Upper lobe of left lung (tissue), 6 donors: ENCODE results near the gene DDIAS. TPM values are rescaled to one million over a fixed set of nuclear protein-coding genes. Genes with fewer than 3 reads are reported as not detected.

Source experiments
- ATAC-seq, 2 donors: fragments of 200-7000 bp; cut with Tn5 transposase; one replicate each; pipeline ENCODE4 v1.9.1; 2022; ENCODE audit warnings: mild to moderate bottlenecking in 2 of 2, moderate library complexity in 2 of 2; ENCODE audit not compliant: low FRiP score in 2 of 2
- DNase-seq, 2 donors: peaks; one replicate each; pipeline ENCODE4 v3.0.0-alpha.2; 2019 to 2020
- H3K27ac ChIP-seq, 4 donors: fragments of 200-600 bp; sonication (generic); one replicate each; pipeline ENCODE4 v1.5.1; 2016 to 2019
- H3K27me3 ChIP-seq, 4 donors: fragments of 200-600 bp; sonication (generic); one replicate each; pipeline ENCODE4 v1.5.1; 2017 to 2019
- H3K36me3 ChIP-seq, 4 donors: fragments of 200-600 bp; sonication (generic); one replicate each; pipeline ENCODE4 v1.5.1; 2016 to 2019
- H3K4me1 ChIP-seq, 4 donors: fragments of 200-600 bp; sonication (generic); one replicate each; pipeline ENCODE4 v1.5.1; 2018 to 2019
- H3K4me3 ChIP-seq, 4 donors: fragments of 200-600 bp; sonication (generic); one replicate each; pipeline ENCODE4 v1.5.1; 2017 to 2019; ENCODE audit warnings: mild to moderate bottlenecking in 2 of 4, moderate library complexity in 1 of 4
- H3K9me3 ChIP-seq, 4 donors: fragments of 200-600 bp; sonication (generic); one replicate each; pipeline ENCODE4 v1.5.1; 2018 to 2019
- CTCF ChIP-seq, 6 experiments: fragments of 450-650 bp in 4 of 6; fragments of 200-600 bp in 2 of 6; sonication (generic) in 2 of 6; IDR thresholded peaks; one replicate each; pipeline ENCODE4 v1.5.1; 2016 to 2019; ENCODE audit warnings: antibody characterized with exemption in 6 of 6
- EP300 ChIP-seq, 4 donors: sonication (generic); formaldehyde crosslinking; IDR thresholded peaks; one replicate each; pipeline ENCODE4 v1.5.1; 2017; ENCODE audit warnings: antibody characterized with exemption in 4 of 4, control low read depth in 2 of 4
- POLR2A ChIP-seq, 4 donors: fragments of 450-650 bp; IDR thresholded peaks; one replicate each; pipeline ENCODE4 v1.5.1; 2016 to 2017; ENCODE audit warnings: antibody characterized with exemption in 4 of 4, mild to moderate bottlenecking in 2 of 4
- POLR2AphosphoS5 ChIP-seq, 2 donors: sonication (generic); formaldehyde crosslinking; IDR thresholded peaks; one replicate each; pipeline ENCODE4 v1.5.1; 2017; ENCODE audit warnings: antibody characterized with exemption in 2 of 2
- WGBS, 2 donors: methylation state at CpG; one replicate each; pipeline ENCODE4 v1.1.5; 2017 to 2018; 5-methylcytosine and 5-hydroxymethylcytosine counted together
- total RNA-seq, 6 donors: library from RNA; depleted of rRNA in 4 of 6; stranded (reverse); fragments of >200 nt in 4 of 6; gene quantifications; one replicate each; pipeline versions ENCODE4 v1.1.0 to v1.2.1, GENCODE V29; 2016 to 2021
- donor health status: DM: no; HTN: no; CAD: no; lungs with moderate emphysema.
- donor health status: DM: no; HTN: yes; CAD: no; lungs with severe emphysema.

The DDIAS gene
- total RNA-seq, 6 donors from 2014 or later = 1.3 to 5.6 (median 3.2) TPM; not detected in 2

GRCh38 chr11:82929121-82929520 lies 27.6 kb downstream of the DDIAS start:
- Histone ChIP-seq H3K27ac (no peak overlapping the region), H3K27me3 (no peaks in the 10 kb centered on the region), H3K9me3 (no peaks in the 10 kb centered on the region), H3K4me1 (no peaks in the 10 kb centered on the region), H3K36me3 (no peaks in the 10 kb centered on the region), H3K4me3 (no peak overlapping the region)
- 95 to 97% methylated on average over 10 of the region's 10 CpGs for WGBS, 2 donors
- DNase-seq (peak in 1 of 2 donors; percentile 14), ATAC-seq (no peak)
- TF ChIP-seq POLR2AphosphoS5 (IDR thresholded peaks at IDR 0.05) = no peak
- no peak for TF ChIP-seq EP300 (IDR thresholded peaks at IDR 0.05)
- TF ChIP-seq CTCF (IDR thresholded peaks at IDR 0.05) = no peak
- TF ChIP-seq POLR2A (IDR thresholded peaks at IDR 0.05) = no peak

GRCh38 chr11:82930229-82930628 lies 28.7 kb downstream of the DDIAS start:
- WGBS, 2 donors = 76 to 83% methylated on average over 3 of the region's 3 CpGs
- Histone ChIP-seq H3K27ac (no peak overlapping the region), H3K9me3 (no peaks in the 10 kb centered on the region), H3K4me3 (no peak overlapping the region), H3K36me3 (no peaks in the 10 kb centered on the region), H3K27me3 (no peaks in the 10 kb centered on the region), H3K4me1 (no peaks in the 10 kb centered on the region)
- ATAC-seq = no peak
- DNase-seq = no peak
- no peak for TF ChIP-seq CTCF (IDR thresholded peaks at IDR 0.05)
- TF ChIP-seq EP300 (IDR thresholded peaks at IDR 0.05) = no peak
- TF ChIP-seq POLR2AphosphoS5 (IDR thresholded peaks at IDR 0.05) = no peak
- TF ChIP-seq POLR2A (IDR thresholded peaks at IDR 0.05) = no peak

- no peak for ATAC-seq
- H3K4me3 ChIP-seq = no peak overlapping the region
- 86 to 90% methylated on average over 2 of the region's 2 CpGs for WGBS, 2 donors
These were observed 29.2 kb downstream of the DDIAS start for GRCh38 chr11:82930734-82931133.

GRCh38 chr11:82932564-82932963 lies 31.0 kb downstream of the DDIAS start:
- no peaks in the 10 kb centered on the region for H3K27me3 ChIP-seq
- ATAC-seq (no peak), DNase-seq (no peak)
- H3K4me1 ChIP-seq = no peaks in the 10 kb centered on the region
- no peak overlapping the region for H3K4me3 ChIP-seq
- no peak for TF ChIP-seq POLR2AphosphoS5 (IDR thresholded peaks at IDR 0.05)
- TF ChIP-seq CTCF (IDR thresholded peaks at IDR 0.05) = no peak
- no peak for TF ChIP-seq EP300 (IDR thresholded peaks at IDR 0.05)
- no peak for TF ChIP-seq POLR2A (IDR thresholded peaks at IDR 0.05)
- H3K27ac ChIP-seq = no peak overlapping the region
- WGBS, 2 donors = 92 to 100% methylated on average over 1 of the region's 1 CpG
- no peaks in the 10 kb centered on the region for H3K36me3 ChIP-seq
- no peaks in the 10 kb centered on the region for H3K9me3 ChIP-seq

More at GRCh38 chr11:82930734-82931133, 29.2 kb downstream of the DDIAS start:
- H3K9me3 ChIP-seq = no peaks in the 10 kb centered on the region
- no peak for DNase-seq
- no peaks in the 10 kb centered on the region for H3K36me3 ChIP-seq
- no peak for TF ChIP-seq POLR2A (IDR thresholded peaks at IDR 0.05)
- H3K4me1 ChIP-seq = no peaks in the 10 kb centered on the region
- no peaks in the 10 kb centered on the region for H3K27me3 ChIP-seq
- no peak overlapping the region for H3K27ac ChIP-seq

GRCh38 chr11:82936261-82936660 lies 34.7 kb downstream of the DDIAS start:
- 90 to 97% methylated on average over 3 of the region's 3 CpGs for WGBS, 2 donors
- Histone ChIP-seq H3K4me1 (no peaks in the 10 kb centered on the region), H3K27ac (no peak overlapping the region), H3K9me3 (no peaks in the 10 kb centered on the region), H3K4me3 (no peak overlapping the region), H3K36me3 (no peaks in the 10 kb centered on the region), H3K27me3 (no peaks in the 10 kb centered on the region)
- DNase-seq (no peak), ATAC-seq (no peak)
- TF ChIP-seq EP300 (IDR thresholded peaks at IDR 0.05) (no peak), POLR2A (IDR thresholded peaks at IDR 0.05) (no peak), CTCF (IDR thresholded peaks at IDR 0.05) (no peak), POLR2AphosphoS5 (IDR thresholded peaks at IDR 0.05) (no peak)
